CD4-positive, alpha-beta T cell treated with Interleukin-12 subunit alpha and Interleukin-12 subunit beta, for 1 hour (primary cell): ENCODE data around the gene SEMA3C.

Source experiments
- DNase-seq: peaks from one replicate; pipeline ENCODE4 v3.0.0-alpha.2; 2020

The SEMA3C gene

DNA sequence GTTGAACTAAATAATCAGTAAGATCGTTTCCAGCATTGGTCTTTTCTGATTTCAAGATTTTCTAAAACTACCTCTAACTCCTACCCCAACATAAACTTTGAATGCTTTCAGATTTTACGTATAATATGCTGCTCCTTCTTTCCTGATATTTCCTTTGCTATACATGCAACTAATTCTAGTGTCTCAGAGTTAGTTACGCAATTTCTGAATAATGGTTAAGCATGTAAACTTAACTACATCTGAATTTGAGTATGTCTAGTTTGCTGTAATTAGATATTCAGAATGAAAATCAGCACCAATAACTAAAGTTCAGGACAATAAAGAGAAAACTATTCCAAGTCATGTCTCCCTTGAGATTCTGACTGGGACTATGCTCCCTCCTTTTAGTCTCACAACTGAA, 71.0 kb downstream of the SEMA3C start:
- DNase-seq, result no peak

DNA sequence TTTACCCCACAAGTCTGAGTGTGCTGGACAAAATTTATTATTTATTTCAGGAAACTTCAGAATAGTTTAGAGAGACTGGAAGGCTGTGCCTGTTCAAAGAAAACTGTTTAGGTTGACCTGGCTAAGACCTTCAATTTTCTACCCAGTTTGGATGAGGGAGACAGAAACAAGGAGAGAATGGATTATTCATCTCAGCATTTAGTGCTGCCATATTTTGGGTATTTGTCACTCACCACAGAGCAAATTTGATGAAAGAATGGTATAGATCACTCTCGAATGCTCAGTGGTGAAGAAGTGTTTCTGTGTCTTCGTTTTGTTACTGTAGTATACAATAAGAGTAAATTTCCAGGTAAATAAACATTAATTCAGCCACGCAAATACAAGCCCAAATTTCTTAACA, 71.8 kb downstream of the SEMA3C start:
- DNase-seq, result no peak

DNA sequence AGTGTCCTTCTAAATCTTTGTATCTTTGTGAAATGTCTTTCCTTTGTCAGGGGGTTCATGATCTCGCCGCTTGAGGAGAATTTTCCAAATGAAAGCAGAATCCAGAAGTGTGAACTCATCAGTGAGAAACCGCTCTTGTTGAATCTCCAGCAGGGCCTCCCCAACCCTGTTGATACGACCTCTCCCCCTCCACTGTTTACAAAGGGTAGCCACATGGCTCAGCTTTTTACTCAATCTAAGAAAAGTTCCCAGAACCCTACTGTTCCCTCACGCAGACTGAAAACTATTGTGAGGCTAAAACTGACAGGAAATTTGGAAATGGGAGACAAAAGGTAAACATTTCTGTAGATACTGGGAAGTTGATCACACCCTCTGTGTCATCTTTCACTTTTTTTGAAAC, 73.9 kb downstream of the SEMA3C start:
- no peak for DNase-seq

DNA sequence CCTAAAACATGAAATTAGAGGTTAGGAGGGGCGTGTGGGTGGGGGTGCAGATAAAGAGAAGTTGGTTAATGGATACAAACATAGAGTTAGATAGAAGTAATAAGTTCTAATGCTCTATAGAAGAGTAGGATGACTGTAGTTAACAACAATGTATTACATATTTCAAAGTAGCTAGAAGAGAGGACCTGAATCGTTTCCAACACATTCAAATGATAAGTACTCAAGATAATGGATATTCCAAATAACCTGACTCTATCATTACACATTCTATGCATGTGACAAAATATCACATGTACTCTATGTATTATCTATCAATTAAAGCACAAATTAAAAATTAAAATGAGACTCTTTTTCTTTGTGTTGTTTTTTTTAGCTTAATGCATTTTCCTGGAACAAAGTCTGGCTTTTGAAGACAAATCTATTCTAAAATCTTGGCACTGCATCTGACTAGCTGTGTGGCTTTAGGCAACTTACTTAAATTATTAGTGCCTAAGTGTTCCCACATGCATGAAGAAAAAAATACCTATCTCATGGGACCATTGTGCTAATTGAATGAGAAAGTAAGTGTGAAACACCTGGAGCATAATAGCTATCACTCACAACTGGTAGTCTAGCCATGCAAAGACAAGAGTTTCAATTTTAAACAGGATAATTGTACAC, 75.7 kb downstream of the SEMA3C start:
- no peak for DNase-seq

DNA sequence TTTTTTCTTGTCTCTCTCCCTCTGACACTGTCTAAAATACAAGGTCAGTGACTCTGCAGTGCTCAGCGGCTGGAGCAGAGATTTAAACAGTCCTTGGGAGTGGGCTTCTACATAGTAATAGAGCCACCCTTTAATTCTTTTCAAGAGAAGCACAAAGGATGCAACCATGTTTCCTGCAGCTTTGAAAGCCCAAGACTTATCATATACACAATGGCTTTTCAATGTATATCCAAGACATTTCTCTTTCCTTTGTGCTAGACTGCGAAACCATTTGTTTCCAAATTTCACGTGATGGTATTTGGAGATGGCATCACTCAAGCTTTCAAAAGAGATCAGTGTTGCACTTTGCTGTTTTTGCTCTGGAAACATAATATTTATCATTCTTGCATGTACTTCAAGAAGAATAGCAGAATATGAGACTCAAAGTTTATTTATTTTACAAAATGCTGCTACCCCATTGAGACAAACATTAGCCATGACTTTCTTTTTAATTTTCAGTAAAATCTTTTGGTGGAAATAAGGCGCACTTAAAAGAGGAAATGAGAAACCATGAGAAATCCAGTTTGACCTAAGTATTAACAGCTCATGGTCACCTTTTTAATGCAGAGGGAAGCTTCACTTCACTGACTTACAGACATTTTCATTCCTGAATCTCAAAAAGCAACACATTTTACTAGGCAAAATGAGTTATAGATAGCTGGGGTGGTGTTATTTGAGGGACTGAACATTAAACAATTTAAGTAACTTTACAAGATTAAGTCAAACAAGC, 76.6 kb downstream of the SEMA3C start:
- DNase-seq, result no peak

DNA sequence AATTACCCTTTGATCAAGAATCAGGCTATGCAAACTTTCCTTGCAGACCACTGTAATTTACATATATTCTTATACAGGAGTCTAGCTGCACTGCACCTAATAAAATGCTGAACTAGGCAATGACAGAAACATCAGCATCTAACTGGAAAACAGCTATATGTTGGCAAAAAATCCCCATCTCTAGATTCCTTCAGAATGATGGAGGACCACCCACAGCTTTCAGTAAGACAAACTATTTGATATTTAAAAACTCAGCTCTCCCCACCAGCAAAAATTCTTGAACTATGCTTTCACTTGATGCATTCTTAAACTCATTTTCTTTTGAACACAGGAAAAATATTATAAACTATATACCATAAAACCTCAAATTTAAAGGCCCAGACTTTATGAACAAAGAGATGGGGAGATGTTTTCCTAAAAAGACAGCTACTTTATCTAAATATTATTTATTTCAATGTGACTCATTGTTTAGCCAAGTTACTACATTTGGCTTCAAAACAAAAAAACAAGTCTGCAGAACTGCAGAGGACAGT, 77.4 kb downstream of the SEMA3C start:
- no peak for DNase-seq

DNA sequence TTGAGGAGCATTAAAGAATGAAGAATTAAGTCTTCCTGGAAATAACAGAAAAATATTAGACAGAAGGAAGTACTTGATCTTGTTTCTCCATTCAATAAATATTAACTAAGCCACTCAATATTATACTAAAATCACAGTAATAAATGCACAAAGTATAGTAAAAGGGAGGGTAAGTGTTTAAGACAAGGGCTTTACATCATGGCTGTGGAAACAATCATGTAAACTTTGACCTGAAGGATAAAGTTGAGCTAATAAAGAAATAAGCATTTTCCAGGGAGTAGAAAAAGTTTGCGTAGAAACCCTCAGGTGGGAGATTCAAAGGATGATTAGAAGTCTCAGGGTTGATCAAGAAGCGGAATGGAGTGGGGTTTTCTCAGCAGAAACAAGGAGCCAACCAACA, 78.2 kb downstream of the SEMA3C start:
- no peak for DNase-seq

DNA sequence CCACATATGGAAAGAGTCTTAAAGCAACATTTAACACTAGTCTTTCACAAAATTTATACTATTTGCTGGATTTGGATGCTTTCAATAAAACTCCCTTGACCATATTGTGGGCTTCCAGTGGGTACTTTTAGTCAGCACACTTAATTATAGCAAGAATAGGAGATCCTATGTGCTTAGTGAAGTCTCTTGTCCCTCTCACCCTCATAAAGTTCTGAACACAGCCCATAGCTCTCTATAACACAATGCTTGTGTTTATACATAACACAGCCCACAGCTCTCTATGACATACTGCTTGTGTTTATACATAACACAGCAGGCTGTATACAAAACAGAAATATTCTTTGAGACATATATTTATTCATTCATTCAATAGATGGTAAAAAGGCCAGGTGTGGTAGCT, 79.0 kb downstream of the SEMA3C start:
- DNase-seq, result no peak

DNA sequence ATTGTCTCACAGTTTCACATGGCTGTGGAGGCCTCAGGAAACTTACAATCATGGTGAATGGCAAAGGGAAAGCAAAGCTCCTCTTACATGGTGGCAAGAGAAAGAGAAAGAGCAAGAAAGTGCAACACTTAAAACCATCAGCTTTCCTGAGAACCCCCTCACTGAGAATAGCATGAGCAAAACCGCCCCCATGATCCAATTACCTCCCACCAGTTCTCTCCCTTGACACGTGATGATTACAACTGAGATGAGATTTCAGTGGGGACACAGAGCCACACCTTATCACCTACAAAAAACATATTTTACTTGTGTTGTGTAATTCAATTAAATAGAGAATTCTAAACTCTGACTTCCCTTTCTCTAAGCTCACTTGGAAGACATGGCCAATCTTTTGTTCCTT, 80.2 kb downstream of the SEMA3C start:
- no peak for DNase-seq

DNA sequence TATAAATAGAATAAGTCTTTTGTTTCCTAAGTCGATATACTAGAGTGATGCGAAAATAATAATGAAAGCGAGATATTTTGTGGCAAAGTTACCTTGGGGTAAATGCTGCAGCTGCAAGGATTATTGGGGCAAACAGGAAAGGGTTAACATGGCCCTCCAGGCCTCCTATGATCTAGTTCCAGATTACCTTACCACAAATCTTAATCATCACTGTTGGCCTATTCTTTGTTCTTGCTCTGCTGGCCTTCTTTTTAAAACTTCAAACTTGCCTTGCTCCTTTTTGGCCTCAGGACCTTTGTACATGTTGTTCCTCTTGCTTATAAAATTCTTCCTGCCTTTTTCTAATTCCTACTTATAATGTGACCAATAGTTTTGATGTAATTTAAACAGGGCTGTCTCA, 81.5 kb downstream of the SEMA3C start:
- no peak for DNase-seq

DNA sequence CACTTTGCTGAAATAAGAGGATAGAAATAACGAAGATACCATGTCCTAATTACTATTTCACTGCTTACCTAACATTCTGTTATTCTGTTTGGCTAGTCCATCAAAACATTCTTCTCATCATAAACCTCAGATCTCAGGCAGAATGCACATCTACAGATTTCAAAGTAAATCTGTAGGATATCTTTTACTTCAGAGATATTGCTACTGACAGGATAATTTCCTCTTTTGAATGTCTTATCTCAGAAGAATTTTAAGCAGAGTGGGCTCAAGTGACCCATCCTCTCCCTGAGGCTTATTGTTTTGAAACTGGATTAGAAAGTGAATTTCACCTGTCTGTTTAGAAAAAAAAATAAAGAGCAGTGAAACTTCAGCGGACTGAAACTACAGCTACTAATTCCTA, 83.6 kb downstream of the SEMA3C start:
- no peak for DNase-seq

DNA sequence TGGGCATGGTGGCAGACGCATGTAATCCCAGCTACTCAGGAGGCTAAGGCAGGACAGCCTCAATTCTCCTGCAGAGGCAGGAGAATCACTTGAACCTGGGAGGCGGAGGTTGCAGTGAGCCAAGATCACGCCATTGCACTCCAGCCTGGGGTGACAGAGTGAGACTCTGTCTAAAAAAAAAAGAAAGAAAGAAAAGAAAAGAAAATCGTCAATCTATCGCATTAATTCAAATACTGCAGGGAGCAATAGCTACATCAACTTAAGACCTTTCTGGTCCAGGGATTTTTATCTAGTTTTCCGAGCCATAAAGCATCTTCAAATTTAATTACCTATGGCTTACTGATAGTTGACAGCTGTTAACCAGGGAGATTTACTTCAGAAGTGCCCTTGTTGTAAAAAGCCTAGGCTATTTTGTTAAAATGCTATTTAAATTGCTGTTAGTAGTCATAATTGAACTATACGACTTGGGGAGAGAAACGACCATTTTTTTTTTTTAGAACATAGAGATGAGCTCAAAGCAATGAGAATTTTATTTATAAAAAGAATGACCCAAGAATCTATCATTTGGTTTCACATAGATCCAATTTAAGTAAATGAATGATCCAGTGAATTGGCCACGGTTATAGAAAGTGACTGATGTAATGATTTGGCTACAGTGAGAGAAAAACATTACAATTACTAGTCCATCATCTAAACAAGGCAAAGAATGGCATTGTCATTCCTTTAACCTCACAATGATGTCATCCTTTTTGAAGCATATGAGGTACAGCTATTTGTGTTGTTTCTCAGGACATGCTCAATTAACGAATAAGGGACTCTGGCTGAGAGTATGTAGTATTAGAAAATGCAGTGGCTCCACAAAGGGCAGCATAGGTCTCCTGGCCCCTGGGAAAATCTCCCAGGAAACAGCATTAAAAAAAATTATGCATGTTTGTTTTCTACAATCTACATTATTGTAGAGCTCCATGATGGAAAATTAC, 85.3 kb downstream of the SEMA3C start:
- no peak for DNase-seq

DNA sequence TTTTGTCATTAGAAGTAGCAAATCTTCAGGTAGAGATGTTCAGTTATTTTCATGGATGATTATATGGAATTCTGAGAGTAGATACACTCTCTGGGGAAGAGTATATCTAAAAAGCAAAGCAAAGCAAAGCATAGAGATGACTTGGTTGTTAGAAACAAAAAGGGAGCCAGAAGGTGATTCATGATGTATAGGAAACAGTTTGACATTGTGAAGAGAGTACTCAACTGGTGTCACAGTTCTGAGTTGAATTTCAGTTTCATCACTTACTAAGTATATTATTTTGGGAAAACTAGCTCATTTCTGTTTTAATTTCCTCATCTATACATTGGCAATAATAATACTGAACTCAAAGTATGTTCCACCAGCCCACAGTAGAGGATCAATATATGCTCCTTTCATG, 86.8 kb downstream of the SEMA3C start:
- DNase-seq, result no peak

DNA sequence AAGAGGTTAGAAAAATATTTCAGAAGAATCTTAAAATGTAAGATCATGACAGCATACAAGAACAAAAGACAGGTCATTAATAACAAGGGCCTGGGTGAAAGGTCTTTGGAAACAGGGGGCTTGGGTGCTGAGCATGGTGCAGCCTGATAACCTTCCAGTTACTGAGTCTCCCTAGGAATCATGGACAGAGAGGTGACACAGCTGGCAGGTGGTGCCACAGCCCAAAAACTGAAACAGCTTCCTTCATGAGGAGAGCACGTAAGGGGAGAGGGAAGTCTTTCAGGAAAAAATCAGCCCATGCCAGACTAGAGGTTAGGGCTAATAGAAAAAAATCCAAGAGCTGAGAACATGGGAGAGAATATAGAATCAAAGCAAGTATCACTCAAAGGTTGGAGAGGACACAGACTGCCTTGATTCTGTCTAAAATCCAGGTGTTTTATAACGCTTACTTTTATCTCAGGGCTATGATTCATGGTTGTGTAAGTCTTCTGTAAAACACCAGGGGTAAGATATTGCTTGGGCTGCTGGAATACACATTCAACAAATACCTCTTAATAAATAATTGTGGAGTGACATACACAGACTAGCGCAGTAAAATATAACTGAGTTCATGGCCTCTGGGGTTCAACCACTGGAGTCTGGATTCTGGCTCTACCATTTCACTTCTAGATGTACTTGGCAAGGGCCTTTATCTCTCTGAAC, 88.1 kb downstream of the SEMA3C start:
- DNase-seq, result no peak

DNA sequence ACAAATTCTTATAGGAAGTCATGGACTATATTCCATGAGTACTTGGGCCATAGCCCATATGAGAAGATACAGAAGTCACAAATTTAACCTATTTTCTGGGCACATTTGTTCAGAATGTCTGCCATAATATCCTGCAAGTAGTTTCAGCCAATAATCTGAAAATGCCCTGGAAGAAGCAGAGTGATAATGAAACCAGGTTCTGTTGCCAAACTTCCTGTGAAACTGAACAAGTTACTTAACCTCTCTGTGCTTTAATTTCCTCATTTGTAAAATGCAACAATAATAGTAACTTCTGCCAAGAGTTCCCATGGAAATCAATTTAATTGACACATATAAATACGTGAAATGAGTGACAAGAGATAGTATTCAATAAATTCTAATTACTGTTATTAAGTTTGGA, 88.8 kb downstream of the SEMA3C start:
- no peak for DNase-seq

DNA sequence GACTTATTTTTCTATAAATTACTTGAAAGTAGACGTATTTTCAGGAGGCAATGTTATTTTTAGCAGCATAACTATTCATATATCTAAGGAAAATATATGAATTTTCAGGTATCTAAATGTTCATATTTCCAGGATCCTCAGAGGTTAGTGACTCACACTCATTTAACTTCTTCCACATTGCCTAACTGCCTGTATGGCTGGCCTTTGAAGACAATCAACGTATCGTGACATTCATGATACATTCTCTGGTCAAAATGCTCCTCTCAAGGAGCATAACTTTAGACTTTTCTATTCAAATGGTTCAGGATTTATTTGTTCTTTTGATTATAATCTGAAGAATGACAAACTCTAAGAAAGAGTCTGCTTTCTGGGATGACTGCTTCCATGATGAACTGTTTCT, 89.3 kb downstream of the SEMA3C start:
- no peak for DNase-seq

DNA sequence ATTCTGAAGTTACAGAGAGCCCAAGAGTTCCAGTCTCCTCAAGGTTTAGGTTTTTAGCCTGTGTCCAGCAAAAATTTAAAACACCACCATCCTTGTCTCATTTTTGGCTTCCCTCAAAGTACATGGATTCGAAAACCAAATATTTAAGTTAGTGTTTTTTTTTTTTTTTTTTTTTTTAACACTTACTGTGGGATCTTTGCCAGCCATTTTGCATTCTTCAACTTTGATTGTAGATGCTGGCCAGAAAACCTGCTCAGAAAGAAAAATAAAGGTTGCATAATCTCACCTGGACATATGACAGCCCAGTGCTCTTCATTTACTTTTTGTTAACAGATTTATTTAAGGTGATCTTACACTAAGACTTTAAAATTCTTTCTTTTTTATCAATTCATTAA, 91.6 kb downstream of the SEMA3C start:
- DNase-seq, result no peak

DNA sequence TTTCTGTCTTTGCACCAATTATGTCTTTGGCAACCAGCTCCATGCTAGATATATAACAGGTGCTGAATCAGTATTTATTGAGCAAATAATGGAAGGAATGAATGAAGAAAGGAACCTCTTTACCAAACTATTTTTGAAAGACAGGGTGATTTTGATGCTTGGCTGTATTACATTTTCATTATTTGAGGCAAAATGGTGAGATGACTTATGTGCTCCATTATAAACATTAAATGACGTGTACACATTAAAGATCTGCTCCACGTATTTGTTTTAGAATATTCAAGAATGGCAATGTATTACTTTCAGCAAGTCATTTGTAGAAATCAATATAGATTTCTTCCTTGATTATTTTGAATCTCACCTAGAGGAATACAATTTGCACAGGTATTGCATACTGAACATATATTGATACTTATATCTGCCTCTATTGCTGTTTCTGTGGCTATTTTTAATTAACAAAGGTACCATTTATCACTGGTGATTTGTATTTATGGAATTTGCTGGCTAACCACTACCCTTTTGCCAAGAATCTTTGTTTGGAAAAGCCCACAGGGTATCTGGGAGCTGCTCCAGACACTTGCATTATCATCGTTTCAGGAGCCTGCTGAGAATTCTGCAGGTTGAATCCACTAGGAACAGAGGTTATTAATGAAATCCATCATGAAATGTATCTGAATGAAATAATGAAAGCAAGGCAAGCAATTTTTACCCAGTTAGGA, 92.2 kb downstream of the SEMA3C start:
- no peak for DNase-seq

DNA sequence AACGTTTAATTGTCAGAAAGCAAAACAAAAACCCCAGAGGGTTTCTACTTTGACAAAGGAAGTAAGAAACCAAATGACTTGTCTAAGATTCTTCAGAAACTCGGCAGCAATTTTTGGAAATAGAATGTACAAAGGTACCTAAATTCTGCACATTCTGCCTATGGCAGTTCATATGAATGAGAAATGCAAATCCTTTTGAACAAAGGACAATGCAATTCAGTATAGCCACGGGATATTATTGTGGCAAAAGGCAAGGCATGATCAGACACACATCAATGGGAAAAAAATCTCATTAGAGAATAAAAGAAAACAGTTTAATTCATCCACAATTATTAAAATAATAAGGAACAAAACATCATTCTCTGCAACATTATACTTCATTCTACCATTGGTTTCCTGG, 93.4 kb downstream of the SEMA3C start:
- DNase-seq, result no peak

DNA sequence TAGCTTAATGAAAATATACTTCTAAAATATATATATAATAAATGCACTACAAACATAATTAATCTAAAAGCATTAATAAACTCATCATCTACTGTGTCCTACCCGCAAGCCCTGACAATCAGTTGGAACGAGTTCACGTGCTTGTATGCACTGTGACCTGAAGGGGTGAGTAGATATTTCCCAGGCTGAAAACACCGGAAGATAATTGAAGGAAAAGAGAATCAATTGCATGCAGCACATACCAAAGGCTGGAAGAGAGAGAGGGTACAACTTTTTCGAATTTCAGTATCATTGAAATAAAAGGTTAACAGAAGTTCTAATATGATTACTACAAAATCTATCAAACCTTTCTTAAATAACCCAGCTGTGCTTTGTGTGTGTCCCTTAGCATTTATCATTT, 94.6 kb downstream of the SEMA3C start:
- DNase-seq, result no peak

DNA sequence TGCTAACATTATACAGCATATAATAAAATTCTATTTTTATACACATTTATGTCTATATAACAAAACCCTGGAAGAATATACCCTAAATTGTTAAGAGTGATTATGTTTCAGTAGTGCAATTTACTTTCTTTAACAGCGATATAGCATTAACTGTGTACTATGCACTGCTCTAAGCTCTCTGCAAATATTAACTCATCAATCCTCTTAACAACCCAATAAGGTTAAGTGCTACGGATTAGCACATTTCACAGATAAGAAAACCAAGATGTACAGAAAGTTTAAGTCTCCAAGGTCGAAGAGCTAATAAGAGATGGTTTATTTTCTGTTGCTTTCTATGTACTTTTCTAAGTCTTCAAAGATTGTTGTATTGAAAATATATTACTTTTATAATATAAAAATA, 95.8 kb downstream of the SEMA3C start:
- no peak for DNase-seq

DNA sequence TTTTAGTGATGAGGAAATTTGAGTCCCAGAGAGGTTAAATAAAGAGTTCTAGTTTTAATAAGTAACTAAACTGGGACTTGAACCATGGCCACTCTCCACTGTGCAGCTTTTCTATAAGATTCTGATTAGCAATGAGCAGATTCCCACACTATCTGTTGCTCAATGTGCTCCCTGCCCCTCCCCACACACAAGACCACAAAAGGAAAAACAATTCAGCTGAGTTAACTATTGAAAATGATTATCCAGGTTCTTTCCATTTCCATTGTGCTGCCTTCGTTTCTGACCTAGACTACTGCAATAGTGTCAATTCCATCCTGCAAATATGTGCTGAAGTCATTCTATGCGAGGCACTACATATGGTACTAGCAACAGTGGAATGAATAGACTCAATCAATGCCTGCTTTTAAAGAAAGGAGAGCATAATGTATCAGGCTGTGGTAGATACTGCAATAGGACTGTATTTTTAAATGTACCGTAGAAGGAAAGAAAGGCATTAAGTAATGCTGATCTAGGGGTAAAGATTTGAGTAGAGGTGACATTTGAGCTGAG, 97.0 kb downstream of the SEMA3C start:
- DNase-seq, result no peak
